Measurements from ENCODE around the gene UBASH3A.

Gene UBASH3A

GRCh38 chr21:42471206-42471605 is 67.5 kb downstream of the UBASH3A start:
- DNase-seq, result no peak

GRCh38 chr21:42471716-42472330 is 68.1 kb downstream of the UBASH3A start:
- DNase-seq, result no peak

- no peak for DNase-seq
Observed at GRCh38 chr21:42472521-42472920, 68.8 kb downstream of the UBASH3A start.

GRCh38 chr21:42473498-42474042 is 69.9 kb downstream of the UBASH3A start:
- no peak for DNase-seq

- DNase-seq, result peak; percentile 28
Observed at GRCh38 chr21:42474043-42474831, 70.5 kb downstream of the UBASH3A start.

- no peak for DNase-seq
Observed at GRCh38 chr21:42475036-42475435, 71.3 kb downstream of the UBASH3A start.

GRCh38 chr21:42475526-42476387 is 72.1 kb downstream of the UBASH3A start:
- no peak for DNase-seq

- DNase-seq, result no peak
Observed at GRCh38 chr21:42476388-42477331, 73.0 kb downstream of the UBASH3A start.

GRCh38 chr21:42478504-42478903 is 74.8 kb downstream of the UBASH3A start:
- DNase-seq, result no peak

GRCh38 chr21:42479582-42479981 is 75.9 kb downstream of the UBASH3A start:
- no peak for DNase-seq

- DNase-seq, result no peak
Observed at GRCh38 chr21:42480736-42481135, 77.0 kb downstream of the UBASH3A start.

GRCh38 chr21:42481169-42481568 is 77.5 kb downstream of the UBASH3A start:
- DNase-seq, result no peak

GRCh38 chr21:42484966-42485365 is 81.3 kb downstream of the UBASH3A start:
- DNase-seq, result no peak

GRCh38 chr21:42486072-42486471 is 82.4 kb downstream of the UBASH3A start:
- DNase-seq, result no peak

- peak; percentile 69 for DNase-seq
Observed at GRCh38 chr21:42486531-42486930, 82.8 kb downstream of the UBASH3A start.

- no peak for DNase-seq
Observed at GRCh38 chr21:42489006-42489563, 85.4 kb downstream of the UBASH3A start.

- no peak for DNase-seq
Observed at GRCh38 chr21:42489991-42490390, 86.3 kb downstream of the UBASH3A start.

- peak; percentile 75 for DNase-seq
Observed at GRCh38 chr21:42490720-42491119, 87.0 kb downstream of the UBASH3A start.

- no peak for DNase-seq
Observed at GRCh38 chr21:42491328-42491727, 87.6 kb downstream of the UBASH3A start.

- no peak for DNase-seq
Observed at GRCh38 chr21:42492201-42492600, 88.5 kb downstream of the UBASH3A start.
